ENCODE measurements around the gene RTKN2.

DNA sequence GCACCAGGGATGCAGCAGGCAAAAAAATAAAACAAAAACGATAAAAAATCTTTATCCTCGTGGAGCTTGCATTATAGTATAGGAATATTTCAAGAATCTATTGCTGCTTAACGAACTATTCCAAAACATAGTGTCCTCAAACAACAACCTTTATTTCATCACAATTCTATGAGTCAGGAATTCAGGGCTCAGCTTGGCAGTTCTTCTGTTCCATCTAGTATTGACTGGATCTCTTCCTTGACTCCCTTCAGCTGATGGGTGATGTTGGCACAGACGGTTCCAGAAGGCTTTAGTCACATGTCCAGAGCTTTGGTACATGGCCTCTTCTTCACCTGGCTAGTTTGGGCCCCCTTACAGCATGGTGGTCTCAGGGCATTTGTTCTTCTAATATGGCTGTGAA lies 88.0 kb downstream of the RTKN2 start:
- TF ChIP-seq, protein P1, sequence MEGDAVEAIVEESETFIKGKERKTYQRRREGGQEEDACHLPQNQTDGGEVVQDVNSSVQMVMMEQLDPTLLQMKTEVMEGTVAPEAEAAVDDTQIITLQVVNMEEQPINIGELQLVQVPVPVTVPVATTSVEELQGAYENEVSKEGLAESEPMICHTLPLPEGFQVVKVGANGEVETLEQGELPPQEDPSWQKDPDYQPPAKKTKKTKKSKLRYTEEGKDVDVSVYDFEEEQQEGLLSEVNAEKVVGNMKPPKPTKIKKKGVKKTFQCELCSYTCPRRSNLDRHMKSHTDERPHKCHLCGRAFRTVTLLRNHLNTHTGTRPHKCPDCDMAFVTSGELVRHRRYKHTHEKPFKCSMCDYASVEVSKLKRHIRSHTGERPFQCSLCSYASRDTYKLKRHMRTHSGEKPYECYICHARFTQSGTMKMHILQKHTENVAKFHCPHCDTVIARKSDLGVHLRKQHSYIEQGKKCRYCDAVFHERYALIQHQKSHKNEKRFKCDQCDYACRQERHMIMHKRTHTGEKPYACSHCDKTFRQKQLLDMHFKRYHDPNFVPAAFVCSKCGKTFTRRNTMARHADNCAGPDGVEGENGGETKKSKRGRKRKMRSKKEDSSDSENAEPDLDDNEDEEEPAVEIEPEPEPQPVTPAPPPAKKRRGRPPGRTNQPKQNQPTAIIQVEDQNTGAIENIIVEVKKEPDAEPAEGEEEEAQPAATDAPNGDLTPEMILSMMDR (IDR thresholded peaks at IDR 0.05) = no peak
- TF ChIP-seq POLR2A (IDR thresholded peaks at IDR 0.05) = no peak
